Activated CD4-positive, CD25-positive, alpha-beta regulatory T cell (primary cell): ENCODE measurements around the gene WDR54.
"Not testable (repeated sequence)": the region's sequence is repeated elsewhere in the genome, so short reads cannot be mapped to it uniquely, and the experiment has no call there.

Source experiments
- DNase-seq, 4 experiments: peaks; one replicate each; lab custom pipeline; 2025; lab: John Stamatoyannopoulos, UW

The WDR54 gene

GRCh38 chr2:74406035-74406434 is 15.5 kb upstream of the WDR54 start:
- no peak for DNase-seq

DNA sequence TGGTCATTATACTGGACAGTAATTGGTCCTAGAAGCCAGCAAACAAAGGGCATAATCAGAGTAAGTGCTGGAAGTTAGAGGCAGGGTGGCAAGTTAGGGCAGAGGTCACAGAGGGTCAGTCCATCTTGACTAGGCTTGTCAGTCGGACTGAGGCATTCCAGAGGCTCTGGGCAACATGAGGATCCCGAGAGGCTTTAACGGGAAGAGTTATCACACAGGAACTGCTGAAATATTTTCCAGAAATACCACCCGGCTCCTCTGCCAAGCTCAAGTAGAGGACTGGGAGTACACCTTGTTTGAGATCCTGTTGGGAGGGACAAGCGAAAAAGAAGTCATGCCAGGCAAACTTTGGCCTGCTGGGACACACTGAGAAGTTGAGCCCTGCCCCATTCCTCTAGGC is 13.8 kb upstream of the WDR54 start:
- DNase-seq: no peak

DNA sequence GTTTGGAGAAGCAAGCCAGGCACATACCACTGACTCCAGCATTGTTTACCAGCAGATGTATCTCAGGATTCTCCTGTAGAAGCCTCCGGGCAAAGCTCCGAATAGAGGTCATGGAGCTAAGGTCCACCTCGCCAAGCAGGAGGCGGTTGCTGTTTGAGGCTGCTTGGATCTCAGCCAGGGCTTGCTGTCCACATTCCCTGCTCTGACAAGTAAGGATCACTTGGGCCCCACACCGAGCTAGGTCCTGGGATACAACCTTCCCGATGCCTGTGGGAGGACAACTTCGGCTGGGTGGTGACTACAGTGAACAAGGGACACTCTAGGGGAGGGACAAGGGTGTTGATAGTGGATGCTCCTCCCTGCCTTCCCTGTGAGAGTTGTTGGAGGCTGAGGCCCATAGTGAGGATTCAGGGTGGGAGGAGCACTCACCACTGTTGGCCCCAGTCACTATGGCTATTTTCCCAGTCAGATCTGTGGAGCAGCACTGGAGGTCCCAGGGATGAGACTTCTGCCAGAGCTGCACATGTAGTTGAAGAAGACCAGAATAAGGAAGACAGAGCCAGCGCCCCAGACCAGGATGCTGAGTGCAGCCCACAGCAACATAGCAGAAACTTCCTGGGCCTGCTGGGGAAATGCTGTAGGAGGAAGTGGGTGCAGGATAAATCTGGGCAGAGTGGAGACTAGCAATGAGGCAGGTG is 8.4 kb upstream of the WDR54 start:
- DNase-seq: no peak

DNA sequence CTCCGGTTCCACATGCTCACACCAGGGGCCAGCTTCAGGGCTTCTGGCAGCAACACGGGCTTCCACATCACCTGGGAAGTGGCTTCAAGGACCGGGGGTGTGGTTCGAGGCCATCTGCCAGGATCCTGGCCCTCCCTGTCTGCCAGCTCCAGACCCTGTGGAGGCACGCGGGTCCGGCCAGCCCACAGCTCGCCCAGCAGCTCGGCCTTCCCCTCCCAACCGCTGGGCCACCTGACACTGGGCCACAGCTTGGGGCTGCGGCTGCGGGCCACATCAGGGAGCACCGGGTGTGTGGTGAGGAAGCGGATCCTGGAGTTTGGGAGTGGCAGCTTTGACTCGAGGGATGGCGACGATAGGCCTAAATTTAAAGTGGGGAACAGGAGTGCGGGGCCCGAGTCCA is 7.1 kb upstream of the WDR54 start:
- no peak for DNase-seq

GRCh38 chr2:74414881-74415761 is 6.4 kb upstream of the WDR54 start:
- no peak for DNase-seq

DNA sequence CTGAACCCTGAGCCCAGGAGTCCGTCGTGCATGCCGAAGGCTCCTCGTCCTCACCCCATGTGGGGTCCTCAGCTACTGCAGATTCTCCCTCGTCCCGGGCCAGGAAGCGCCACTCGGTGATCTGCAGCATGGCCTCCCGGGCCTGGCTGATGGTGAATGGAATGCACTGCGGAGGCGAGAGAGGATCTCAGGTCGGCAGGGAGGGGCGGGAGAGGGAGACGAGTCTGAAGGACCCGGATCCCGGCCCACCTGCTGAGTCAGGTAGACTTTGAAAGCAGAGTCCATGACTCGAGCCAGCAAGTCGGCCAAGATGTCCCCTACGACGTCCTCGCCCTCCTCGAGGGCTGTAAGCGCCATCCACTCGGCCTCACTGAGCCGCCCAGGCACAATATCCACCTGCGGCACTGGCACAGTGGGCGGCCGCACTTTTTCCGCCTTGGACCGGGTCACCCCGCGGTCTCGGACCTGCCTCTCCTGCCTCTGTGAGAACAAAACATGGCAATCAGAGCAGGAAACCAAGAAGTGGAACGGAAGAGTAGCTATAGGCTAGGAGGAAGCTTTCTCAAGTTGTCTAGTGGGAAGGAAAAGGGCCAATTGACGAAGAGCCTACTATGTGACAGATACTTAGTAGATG is 5.7 kb upstream of the WDR54 start:
- DNase-seq: no peak

DNA sequence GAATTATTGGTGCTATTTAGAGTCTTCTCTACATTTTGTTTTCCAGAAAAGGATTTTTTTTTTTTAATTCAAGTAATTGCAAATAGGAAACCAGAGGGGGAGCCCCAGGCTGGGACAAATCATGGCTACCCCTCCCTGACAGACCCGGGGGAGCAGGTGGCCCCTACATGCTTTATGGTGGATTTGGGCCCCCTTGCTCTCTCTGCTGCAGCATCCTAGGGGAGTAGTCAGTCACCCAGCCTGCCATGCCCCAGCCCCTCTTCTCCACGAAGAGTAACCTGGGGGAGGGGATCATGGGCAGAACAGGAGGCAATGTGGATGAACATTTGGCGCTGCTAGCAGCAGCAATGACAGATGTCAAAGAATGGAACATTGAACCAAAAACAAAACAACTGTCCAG is 4.8 kb upstream of the WDR54 start:
- DNase-seq: no peak

DNA sequence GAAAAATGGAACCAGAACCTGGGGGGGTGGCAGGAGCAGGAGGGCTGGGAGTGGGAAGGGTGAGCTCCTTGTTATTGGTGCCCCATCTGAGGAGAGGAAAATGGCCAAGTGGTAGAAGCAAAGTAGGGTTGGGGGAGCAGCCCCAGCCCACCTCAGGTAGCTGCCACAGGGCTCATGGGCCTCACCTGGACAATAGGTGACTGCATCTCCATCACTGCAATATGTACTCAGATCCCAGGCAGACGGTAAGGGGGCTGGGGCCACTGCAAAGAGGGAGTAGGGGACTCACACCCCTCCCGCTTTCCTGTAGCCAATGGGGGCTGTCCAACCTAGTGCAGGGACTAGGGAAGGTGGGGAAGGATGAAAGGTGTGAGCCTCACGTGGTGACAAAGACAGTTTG is 4.3 kb upstream of the WDR54 start:
- DNase-seq: no peak

DNA sequence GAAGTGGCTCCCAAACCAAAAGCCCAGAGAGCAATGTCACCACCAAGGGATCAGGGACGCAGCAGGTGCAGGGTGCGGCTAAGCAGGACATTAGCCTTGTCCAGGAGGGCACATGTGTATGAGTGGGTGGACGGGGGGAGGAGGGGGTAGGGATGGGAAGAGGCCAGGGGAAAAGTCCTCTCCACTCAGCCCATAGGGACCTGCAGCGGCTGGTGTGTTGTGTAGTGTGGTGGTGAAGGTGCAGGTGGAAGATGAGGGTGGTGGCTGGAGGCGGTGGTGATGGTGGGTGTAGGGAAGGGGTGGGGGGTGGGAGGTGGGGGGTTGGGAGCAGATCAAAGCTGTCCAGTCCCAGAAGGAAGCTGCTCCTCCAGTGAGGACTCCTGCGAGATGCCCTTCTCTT is 3.8 kb upstream of the WDR54 start:
- no peak for DNase-seq

DNA sequence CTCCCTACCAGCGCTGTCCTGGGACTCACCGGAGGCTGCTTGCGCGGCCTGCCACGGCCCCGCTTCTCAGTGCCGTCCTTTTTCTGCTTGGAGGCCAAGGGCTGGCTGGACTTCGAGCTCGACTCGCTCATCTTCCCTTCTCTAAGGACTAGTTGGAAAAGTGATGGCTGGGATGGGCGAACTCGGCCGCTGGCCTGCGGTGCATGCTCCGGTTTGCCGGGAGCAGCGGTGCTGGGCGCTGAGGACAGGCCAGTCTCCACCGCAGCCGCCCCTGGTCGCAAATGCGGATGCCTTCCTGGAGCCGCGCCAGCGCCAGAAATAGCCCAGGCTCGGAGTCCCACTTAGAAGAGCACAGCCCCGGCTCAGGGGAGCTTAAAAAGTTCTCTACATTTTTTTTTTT is 3.2 kb upstream of the WDR54 start:
- DNase-seq: no peak

DNA sequence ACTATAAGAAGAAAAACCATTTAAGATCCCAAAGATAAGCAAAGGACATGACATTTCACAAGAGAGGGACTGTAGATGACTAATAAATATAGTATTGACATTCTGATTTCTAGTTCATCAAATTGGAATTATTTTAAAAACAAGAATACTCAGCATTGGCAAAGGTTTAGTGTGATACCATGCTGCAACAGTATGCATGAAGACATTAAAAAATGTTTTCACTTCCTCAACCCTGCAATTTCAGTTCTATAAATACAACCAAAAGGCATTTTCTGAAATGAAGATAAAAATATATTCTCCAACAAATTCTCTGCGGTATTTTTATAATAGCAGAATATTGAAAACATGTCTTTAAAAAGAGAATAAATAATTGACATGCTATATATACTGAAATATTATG is 2.2 kb upstream of the WDR54 start:
- no peak for DNase-seq

- DNase-seq: no peak
Observed at GRCh38 chr2:74420006-74420405, 1.5 kb upstream of the WDR54 start.

DNA sequence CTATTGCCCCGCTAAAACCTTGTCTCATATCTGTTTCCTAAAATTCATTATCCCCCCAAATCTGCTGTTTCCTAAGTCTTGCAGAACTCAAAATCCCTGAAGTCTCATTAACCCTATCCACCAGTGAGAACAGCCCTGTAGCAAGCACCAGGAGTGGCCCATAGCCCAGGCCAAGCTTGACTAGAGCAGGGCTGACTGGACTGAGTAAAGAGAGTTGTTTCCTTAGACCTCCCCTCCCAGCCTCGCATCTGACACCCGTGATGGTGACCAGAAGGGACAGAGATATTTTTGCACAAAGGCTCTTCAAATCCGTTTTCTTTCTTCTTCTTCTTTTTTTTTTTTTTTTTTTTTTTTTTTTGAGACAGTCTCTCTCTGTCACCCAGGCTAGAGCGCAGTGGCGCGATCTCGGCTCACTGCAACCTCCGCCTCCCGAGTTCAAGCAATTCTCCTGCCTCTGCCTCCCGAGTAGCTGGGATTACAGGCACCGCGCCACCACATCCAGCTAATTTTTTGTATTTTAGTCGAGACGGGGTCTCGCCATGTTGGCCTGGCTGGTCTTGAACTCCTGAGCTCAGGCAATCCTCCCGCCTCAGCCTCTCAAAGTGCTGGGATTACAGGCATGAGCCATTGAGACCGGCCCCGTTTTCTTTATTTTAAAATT is 957 bp upstream of the WDR54 start:
- not testable (repeated sequence) for DNase-seq

DNA sequence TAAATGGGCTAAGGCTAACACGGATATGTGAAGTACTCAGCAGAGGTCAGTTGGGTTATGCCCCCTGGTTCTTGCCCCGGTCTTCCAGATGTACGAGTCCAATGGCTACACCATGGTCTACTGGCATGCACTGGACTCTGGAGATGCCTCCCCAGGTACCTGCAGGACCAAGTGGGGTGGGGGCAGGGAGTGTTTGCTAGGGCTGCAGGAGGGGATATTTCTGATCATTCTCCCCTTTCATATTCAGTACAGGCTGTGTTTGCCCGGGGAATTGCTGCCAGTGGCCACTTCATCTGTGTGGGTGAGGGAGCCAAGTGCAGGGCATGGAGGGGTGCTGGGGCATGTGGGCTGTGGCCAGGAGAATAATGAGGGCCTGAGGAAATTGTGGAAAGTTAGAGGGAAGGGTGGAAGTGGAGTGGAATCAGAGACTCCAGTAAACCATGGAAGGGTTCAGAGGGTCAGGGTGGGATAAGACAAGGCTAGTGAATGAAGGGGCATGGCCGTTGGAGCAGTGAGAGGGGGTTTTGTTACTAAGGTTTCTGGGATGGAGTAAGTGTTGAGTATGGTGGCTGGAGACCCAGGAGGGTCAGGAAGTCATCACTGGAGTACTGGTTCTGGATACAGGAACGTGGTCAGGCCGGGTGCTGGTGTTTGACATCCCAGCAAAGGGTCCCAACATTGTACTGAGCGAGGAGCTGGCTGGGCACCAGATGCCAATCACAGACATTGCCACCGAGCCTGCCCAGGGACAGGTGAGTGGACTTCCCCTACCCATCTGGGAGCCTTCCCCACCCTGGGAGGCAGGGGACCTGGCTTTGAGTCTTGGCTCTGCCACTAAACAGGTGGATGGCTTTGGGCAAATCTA is 1.9 kb downstream of the WDR54 start:
- no peak for DNase-seq

GRCh38 chr2:74424139-74424992 is 2.8 kb downstream of the WDR54 start:
- DNase-seq: no peak

DNA sequence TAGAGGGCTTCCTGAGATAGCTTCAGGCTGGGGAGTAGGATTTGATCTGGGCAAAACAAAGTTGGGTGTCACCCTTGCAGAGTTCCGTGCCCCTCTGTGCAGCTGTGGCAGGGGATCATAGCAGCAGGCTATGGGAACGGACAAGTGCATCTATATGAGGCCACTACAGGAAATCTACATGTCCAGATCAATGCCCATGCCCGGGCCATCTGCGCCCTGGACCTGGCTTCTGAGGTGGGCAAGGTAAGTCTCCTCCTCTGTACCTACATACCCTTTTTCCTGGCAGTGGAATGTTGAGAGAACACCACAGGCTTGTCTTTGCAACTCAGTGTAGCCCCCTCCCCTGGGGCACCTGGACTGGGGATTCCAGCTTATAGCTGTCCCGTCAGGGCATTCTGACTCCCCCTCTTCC is 3.5 kb downstream of the WDR54 start:
- no peak for DNase-seq

DNA sequence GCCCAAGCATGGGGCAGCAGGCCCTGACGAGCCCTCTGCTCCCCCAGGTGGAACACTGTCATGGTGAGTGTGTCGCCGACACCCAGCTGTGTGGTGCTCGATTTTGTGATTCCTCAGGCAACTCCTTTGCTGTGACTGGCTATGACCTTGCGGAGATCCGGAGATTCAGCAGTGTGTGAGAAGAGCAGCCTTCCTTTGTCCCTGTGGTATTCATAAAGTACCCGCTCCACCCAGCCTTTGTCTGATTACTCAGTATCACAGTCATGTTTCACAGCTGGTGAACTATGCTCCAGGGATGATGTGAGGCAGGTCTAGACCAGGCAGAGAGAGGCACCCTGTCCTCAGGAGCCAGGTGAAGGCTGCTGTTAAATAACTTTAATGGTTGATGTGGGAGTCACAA is 4.0 kb downstream of the WDR54 start:
- no peak for DNase-seq

GRCh38 chr2:74426181-74426758 is 4.7 kb downstream of the WDR54 start:
- no peak for DNase-seq

DNA sequence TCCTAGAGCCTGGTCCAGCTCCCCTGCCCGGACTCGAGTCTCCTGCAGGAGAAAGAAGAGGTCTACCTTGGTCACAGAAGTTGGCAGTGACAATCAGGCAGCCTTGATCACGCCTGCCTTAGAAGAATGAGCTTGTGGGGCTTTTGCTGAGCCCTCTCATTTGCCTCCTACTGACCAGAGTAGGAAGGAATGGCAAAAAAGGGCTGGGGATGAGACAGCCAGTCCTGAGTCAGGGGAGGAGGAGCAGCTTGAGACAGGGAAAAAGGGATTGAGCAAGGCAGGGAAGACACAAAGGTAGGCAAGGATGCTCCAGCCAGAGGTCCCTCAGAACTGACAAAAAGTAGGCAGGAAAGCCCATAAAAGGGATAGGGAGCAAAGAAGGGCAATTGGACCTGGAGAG is 6.0 kb downstream of the WDR54 start:
- no peak for DNase-seq

GRCh38 chr2:74428675-74429074 is 7.1 kb downstream of the WDR54 start:
- DNase-seq: no peak
